Measurements from ENCODE around the gene CHST8. TPM values are rescaled to one million over a fixed set of nuclear protein-coding genes. Genes with fewer than 3 reads are reported as not detected.
"Not testable (repeated sequence)": the region's sequence is repeated elsewhere in the genome, so short reads cannot be mapped to it uniquely, and the experiment has no call there.

Gene CHST8
- total RNA-seq, 1 donor from 2014 or later = not detected

DNA sequence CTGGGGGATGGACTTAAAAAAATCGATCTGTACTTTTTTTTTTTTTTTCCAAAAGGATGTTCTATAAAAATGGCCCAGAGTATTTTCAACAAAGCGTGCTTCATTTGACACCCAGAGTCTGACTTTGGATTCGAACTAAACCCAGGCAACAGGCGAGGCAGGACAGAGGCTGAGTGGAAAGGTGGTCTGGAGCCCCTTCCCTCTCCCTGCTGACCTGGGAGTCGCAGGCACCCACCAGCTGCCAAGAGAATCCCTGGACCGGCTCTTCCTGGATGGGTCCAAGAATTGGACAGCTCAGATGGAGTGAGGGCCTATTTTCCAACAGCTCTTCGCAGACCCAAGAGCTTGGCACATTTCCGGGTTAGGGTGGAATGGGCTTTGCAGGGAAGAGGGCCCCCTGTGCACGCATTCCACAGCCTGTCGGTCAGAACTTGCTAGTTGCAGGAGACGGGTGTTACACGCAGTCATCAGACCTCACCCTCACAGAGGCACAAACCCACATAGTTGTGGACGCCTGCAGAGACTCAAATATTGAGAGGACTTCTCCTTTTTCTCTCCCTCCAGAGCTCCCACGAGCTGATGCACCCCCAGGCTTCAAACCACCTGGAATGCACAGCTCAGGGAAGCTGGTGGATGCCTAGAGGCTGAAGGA, 190.1 kb downstream of the CHST8 start:
- no peak for DNase-seq (ENCODE audit: low read depth)

GRCh38 chr19:33812388-33813330, 190.9 kb downstream of the CHST8 start:
- no peak for DNase-seq (ENCODE audit: low read depth)

DNA sequence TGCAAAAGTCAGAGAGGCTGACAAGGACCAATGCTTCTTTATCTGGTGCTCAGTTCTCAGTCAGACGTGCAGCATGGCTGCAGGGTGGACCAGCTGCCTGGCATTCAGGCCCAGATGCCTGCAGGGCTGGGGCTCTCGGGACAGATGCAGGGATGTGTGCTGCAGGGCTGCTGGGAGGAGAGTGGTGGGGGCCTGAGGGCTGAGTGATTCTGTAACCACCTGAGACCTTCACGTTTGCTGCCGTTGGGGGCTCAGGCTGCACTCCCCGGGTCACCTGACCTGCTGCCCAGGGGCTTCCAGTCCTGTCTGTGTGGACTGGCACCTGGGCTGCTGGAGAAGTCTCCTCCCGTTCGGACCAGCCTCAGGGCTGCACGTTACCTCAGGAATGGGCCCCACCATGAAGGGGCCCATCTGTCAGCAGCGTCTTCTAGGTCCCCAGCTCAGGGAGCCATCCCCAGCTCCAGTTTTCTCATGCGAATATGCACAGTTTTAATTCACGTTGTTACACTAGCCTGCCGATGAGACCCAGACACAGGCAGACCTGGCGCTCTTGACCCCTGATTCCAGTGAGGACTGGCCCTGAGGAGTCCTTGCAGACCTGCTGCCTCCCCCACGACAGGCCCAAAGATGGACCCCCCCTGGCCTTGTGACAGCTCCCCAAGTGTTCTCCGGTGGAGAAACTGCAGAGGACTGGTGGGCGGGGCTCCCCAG, 191.8 kb downstream of the CHST8 start:
- no peak for DNase-seq (ENCODE audit: low read depth)

DNA sequence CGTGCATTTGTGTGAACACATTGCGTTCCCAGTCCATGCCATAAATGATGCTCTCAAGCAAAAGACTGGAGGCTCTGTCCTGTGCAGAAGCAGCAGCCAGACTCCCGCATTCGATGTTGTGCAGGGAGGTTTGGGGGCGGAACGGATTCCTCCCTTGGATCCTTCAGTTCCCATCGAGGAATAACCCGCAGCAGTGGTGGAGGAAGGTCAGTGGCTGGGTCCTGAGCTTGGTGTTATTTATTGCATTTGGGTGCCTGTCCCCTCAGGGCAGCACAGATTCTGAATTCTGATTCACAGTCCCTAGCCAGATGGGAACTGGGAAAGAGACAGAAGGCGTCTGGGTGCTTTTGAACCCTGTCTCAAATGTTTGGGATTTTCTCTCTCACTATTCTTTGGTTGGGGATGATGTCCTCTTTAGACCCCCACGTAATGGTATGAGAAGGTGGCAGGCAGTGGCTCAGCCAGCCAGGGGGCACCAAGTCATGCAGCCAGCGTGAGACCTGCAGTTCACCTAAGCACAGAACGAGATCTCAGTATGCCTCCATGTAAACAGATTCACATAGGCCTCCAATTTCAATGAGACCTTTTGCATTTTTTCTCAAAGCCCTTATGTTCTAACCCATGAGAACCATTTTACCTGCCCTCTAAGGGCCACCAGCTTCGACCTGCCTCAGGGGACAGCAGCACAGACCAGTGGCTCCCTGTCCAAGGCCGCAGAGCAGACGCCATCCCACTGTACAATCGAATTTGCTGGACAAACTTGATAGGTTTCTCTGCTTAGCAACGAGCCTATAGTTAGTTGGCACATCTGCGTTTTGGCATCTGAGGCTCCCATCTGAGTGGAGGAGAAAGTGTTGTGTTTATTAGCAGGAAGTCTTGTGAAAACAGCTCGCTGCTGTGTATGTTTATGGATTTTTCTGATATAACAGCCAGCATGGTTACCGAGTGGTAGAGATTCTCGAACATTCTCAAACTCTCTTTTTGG, 192.7 kb downstream of the CHST8 start:
- no peak for DNase-seq (ENCODE audit: low read depth)

DNA sequence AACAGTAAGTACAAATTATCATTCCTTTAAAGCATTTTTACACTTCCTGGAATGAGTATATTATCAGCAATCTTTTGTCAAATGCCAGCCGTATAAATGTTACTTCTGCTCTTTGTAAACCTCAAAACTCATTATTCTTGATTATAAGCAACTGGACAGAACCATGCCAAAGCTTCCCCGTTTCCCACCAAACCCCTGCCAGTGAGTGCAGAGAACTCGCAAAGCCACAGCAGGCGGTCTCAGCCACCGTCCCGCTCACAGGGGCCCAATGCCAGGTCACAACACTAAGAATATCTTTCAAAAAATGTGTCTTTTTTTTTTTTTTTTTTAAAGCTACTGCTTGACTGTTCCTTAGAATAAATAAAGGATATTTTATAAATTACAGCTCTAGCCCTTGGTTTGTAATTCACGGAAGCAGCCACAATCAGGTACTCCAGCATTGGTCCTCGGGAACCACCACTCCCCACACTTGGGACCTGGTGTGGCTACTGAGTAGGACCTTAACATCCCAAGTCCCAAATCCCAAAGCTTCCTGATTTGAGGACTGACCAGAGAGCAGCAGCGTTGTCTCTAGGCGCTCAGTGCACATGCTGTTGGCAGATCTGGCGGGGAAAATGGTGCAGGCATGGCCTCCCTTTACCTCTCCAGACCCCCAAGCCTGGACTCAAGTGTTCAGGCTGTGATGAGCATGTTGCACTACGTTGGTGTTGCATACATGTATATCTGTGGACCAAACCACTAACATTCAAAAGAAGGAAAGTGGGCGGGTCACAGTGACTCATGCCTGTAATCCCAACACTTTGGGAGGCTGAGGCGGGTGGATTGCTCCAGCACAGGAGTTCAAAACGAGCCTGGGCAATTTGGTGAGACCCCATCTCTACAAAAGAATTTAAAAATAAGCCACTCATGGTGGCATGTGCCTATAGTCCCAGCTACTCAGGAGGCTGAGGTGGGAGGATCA, 193.9 kb downstream of the CHST8 start:
- no peak for DNase-seq (ENCODE audit: low read depth)

- no peak for DNase-seq (ENCODE audit: low read depth)
Measured at GRCh38 chr19:33818411-33818810, 196.7 kb downstream of the CHST8 start.

DNA sequence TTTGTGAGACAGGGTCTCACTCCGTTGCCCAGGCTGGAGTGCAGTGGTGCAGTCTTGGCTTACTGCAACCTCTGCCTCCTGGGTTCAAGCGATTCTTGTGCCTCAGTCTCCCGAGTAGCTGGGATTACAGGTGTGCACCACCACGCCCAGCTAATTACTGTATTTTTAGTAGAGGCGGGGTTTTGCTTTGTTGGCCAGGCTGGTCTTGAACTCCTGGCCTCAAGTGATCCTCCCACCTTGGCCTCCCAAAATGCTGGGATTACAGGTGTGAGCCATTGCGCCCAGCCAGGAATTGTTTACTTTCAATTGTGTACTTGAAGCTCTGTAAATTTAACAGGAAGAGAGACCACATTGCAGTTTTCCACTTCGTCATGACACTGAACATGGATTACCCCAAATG, 197.3 kb downstream of the CHST8 start:
- not testable (repeated sequence) for DNase-seq (ENCODE audit: low read depth)

- DNase-seq (ENCODE audit: low read depth) = no peak
Measured at GRCh38 chr19:33819506-33819879, 197.7 kb downstream of the CHST8 start.

DNA sequence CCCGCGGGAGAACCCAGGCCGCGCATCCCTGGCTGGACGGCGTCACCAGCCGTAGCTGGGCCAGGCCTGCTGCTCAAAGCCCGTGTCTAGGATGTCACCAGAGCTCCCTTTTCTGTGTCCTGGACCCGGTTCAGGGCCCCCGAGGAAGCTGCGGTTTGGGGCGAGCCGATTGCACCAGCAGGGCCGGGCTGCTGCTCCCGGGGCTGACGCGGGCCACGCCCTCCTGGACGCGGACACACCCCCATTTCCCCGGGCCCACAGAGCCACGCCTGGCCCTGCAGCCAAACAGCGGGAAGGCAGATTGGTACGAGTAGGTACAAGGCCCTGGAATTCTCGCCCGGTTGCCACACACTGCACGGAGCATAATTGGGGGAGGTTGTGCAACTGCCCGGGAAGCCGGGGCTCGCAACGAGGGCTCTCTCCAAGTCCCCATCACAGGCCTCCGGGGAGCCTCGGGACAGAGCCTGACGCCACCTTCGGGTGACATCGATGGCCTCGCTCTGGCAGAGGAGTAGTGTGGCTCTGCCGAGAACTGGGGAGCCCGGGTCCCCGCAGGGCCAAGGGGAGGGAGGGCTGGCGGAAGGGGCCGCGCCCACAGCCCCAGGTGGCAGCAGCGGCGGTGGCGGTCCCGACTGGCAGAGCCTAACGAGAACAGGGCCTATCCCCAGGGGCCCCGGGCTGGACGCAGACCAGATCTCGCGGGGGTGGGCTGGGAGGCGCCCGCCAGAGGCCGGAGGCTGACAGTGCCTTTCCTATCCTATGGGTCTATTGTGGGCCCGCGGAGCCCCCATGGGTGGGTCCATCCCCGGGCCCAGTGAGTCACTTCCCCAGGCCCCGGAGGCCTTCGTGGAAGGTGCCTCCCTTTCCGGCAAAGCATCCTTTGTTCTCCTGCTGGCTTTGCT, 198.4 kb downstream of the CHST8 start:
- DNase-seq (ENCODE audit: low read depth) = peak; percentile 58

GRCh38 chr19:33821871-33822270, 200.1 kb downstream of the CHST8 start:
- DNase-seq (ENCODE audit: low read depth) = no peak

Other genes starting within 250 kb of the CHST8 start
- 28.0 and 28.4 TPM in 2 replicates for gene CEBPG, start 248.2 kb upstream of the CHST8 start, total RNA-seq
- 41.2 and 51.5 TPM in 2 replicates for gene PEPD, start 100.2 kb upstream of the CHST8 start, total RNA-seq
- 6.3 and 28.2 TPM in 2 replicates for gene KCTD15, start 174.9 kb downstream of the CHST8 start, total RNA-seq